ENCODE data around the gene AGMAT. TPM values are rescaled to one million over a fixed set of nuclear protein-coding genes. Genes with fewer than 3 reads are reported as not detected.

Gene AGMAT
- total and polyA plus RNA-seq, 2 of the 13 experiments (the other 11 are each of a cell fraction or from before 2014, with no cell fraction given) = 59.1 to 174 TPM

DNA sequence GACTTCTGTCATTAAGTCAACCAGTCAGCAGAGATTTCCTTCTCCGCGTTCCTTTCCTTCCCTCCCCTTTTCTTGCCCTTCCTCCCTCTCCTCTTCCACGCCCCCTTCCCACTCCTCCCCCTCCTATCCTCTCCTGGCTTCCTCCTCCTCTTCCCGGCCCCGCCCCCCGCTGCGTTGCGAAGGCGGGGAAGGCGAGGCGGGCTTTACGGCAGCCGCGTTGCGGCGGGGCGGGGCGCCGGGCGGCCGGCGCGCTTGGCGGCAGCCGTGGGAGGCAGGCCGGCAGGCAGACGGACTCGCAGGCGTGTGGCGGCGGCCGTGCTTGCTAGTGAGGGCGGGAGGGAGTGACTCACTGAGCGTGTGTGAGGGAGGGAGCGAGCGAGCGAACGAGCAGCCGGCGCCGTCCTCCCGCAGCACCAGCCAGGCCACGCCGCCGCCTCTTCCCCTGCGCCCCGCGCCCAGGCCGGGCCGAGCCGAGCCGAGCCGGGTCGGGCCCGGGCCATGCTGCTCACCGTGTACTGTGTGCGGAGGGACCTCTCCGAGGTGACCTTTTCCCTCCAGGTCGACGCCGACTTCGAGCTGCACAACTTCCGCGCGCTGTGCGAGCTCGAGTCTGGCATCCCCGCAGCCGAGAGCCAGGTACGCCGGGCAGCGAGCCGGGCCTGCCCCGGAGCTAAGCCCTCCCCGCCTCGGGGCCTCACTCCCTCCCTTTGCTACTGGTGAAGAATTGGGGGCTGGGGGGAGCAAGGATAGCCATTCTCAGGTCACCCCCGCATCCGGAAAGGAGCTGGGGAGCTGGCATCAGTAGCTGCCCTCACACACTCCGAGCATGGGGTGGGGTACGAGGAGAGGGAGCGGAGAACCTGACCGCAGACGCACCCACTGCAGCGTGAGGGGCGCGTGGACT lies 32.6 kb upstream of the AGMAT start, which contains the start of gene DDI2 (continued):
- TF ChIP-seq, protein P1, sequence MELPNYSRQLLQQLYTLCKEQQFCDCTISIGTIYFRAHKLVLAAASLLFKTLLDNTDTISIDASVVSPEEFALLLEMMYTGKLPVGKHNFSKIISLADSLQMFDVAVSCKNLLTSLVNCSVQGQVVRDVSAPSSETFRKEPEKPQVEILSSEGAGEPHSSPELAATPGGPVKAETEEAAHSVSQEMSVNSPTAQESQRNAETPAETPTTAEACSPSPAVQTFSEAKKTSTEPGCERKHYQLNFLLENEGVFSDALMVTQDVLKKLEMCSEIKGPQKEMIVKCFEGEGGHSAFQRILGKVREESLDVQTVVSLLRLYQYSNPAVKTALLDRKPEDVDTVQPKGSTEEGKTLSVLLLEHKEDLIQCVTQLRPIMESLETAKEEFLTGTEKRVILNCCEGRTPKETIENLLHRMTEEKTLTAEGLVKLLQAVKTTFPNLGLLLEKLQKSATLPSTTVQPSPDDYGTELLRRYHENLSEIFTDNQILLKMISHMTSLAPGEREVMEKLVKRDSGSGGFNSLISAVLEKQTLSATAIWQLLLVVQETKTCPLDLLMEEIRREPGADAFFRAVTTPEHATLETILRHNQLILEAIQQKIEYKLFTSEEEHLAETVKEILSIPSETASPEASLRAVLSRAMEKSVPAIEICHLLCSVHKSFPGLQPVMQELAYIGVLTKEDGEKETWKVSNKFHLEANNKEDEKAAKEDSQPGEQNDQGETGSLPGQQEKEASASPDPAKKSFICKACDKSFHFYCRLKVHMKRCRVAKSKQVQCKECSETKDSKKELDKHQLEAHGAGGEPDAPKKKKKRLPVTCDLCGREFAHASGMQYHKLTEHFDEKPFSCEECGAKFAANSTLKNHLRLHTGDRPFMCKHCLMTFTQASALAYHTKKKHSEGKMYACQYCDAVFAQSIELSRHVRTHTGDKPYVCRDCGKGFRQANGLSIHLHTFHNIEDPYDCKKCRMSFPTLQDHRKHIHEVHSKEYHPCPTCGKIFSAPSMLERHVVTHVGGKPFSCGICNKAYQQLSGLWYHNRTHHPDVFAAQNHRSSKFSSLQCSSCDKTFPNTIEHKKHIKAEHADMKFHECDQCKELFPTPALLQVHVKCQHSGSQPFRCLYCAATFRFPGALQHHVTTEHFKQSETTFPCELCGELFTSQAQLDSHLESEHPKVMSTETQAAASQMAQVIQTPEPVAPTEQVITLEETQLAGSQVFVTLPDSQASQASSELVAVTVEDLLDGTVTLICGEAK (IDR thresholded peaks at IDR 0.05) = no peak
- TF ChIP-seq, protein P1 (CRISPR knock-in tag; IDR thresholded peaks at IDR 0.05) = peak; percentile 57; the same call in 1 of the 2 replicates
- TF ChIP-seq HMG20B (CRISPR knock-in tag; conservative IDR thresholded peaks at IDR 0.05) (no peak), ZNF138 (CRISPR knock-in tag; IDR thresholded peaks at IDR 0.05; ENCODE audit: low read depth) (0 out of 2 replicates have a peak, but pooled peaks have one; percentile 73), SRSF4 (IDR thresholded peaks at IDR 0.05; ENCODE audit: low read depth, low read length, poor library complexity, severe bottlenecking) (no peak), SMARCC2 (IDR thresholded peaks at IDR 0.05) (no peak), KDM6A (CRISPR knock-in tag; IDR thresholded peaks at IDR 0.05; ENCODE audit: low read depth) (no peak; the same call in 1 of the 2 replicates), BHLHE40 (IDR thresholded peaks at IDR 0.05; ENCODE audit: low read length) (peak; percentile 53; the same call in 1 of the 2 replicates)
- TF ChIP-seq, protein P2, sequence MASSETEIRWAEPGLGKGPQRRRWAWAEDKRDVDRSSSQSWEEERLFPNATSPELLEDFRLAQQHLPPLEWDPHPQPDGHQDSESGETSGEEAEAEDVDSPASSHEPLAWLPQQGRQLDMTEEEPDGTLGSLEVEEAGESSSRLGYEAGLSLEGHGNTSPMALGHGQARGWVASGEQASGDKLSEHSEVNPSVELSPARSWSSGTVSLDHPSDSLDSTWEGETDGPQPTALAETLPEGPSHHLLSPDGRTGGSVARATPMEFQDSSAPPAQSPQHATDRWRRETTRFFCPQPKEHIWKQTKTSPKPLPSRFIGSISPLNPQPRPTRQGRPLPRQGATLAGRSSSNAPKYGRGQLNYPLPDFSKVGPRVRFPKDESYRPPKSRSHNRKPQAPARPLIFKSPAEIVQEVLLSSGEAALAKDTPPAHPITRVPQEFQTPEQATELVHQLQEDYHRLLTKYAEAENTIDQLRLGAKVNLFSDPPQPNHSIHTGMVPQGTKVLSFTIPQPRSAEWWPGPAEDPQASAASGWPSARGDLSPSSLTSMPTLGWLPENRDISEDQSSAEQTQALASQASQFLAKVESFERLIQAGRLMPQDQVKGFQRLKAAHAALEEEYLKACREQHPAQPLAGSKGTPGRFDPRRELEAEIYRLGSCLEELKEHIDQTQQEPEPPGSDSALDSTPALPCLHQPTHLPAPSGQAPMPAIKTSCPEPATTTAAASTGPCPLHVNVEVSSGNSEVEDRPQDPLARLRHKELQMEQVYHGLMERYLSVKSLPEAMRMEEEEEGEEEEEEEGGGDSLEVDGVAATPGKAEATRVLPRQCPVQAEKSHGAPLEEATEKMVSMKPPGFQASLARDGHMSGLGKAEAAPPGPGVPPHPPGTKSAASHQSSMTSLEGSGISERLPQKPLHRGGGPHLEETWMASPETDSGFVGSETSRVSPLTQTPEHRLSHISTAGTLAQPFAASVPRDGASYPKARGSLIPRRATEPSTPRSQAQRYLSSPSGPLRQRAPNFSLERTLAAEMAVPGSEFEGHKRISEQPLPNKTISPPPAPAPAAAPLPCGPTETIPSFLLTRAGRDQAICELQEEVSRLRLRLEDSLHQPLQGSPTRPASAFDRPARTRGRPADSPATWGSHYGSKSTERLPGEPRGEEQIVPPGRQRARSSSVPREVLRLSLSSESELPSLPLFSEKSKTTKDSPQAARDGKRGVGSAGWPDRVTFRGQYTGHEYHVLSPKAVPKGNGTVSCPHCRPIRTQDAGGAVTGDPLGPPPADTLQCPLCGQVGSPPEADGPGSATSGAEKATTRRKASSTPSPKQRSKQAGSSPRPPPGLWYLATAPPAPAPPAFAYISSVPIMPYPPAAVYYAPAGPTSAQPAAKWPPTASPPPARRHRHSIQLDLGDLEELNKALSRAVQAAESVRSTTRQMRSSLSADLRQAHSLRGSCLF (CRISPR knock-in tag; IDR thresholded peaks at IDR 0.05; ENCODE audit: borderline replicate concordance) = no peak
- TF ChIP-seq, protein P3, sequence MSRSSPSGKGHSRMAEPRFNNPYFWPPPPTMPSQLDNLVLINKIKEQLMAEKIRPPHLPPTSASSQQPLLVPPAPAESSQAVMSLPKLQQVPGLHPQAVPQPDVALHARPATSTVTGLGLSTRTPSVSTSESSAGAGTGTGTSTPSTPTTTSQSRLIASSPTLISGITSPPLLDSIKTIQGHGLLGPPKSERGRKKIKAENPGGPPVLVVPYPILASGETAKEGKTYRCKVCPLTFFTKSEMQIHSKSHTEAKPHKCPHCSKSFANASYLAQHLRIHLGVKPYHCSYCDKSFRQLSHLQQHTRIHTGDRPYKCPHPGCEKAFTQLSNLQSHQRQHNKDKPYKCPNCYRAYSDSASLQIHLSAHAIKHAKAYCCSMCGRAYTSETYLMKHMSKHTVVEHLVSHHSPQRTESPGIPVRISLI (CRISPR knock-in tag; IDR thresholded peaks at IDR 0.05; ENCODE audit: borderline replicate concordance) = 0 out of 2 replicates have a peak, but pooled peaks have one; percentile 15
